ENCODE measurements around the gene NUDT12. TPM values are rescaled to one million over a fixed set of nuclear protein-coding genes. Genes with fewer than 3 reads are reported as not detected.

Gene NUDT12
- total RNA-seq, 1 donor: 19.9 TPM

DNA sequence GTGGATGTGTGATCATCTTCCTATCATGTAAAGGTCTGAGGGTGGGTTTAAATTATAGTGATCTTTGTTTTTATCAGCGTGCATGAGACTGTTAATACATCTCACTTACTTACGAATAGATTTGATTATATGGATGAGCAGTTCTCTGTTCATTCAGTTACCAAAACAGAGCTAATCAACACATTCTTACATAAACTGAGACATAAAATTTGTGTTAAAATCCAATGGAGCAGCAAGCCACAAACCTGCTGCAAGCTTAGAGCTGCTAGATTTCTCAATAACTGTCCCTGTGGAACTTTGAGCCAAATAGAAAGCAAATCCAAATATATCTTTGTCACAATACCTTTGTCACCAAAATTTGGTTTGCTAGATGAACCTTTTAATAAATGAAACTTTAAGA is 50.1 kb downstream of the NUDT12 start:
- no peak for TF ChIP-seq CTCF (IDR thresholded peaks at IDR 0.05; ENCODE audit: insufficient read depth, low read depth, low read length)
- no peak for DNase-seq (ENCODE audit: low read depth)
- H3K4me3 ChIP-seq (ENCODE audit: low read depth, low read length): no peak overlapping the region

DNA sequence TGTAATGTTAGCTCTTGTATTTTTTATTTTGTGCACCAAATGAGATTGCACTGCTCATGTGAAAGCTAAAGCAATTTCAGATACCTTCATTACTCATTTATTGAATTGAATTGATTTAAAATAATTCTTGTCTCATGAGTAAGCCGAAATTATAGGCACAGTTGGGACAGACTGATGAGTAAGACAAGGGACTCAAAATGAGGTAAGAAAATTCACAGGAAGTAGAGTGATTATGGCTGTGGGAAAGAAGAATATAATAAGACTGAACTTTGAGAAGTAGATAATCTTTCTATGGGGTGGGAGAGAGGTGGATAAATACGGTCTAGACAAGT is 51.1 kb downstream of the NUDT12 start:
- TF ChIP-seq CTCF (IDR thresholded peaks at IDR 0.05; ENCODE audit: insufficient read depth, low read depth, low read length): no peak
- DNase-seq (ENCODE audit: low read depth): no peak
- no peak overlapping the region for H3K4me3 ChIP-seq (ENCODE audit: low read depth, low read length)

DNA sequence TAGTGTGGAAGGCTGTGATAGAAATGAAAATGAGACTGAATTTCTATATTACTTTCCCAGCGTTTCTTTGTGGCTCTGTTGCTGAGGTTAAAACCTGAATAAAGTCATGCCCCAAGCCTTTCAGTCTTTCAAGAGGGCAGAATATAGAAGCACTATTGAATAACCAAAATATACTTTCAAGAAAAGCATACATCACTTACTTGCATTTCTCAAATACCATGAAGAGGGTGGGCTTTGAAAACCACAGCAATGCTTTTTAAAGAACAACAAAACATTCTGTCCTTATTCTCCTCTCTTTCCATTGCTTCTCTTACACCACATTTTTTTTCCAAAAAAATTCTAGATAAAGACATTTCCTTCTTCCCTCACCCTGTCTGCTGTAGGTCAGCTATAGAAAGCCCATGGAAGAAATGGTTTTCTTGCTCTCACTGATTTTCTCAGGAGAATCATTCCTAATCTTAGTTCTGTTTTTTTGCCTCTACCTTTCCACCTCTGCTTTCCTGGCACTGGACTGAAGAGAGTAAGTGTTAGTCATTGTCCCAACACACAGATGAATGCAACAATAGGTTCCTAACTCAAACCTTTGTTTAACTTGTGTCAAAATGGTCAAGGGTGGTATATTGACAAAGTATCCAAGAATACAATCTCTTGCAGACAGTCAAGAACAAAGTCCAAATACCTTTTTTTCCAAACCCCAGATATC is 51.6 kb downstream of the NUDT12 start:
- TF ChIP-seq CTCF (IDR thresholded peaks at IDR 0.05; ENCODE audit: insufficient read depth, low read depth, low read length): no peak
- no peak overlapping the region for H3K4me3 ChIP-seq (ENCODE audit: low read depth, low read length)
- DNase-seq (ENCODE audit: low read depth): no peak

GRCh38 chr5:103505581-103506305 is 56.8 kb downstream of the NUDT12 start:
- no peak for TF ChIP-seq CTCF (IDR thresholded peaks at IDR 0.05; ENCODE audit: insufficient read depth, low read depth, low read length)
- no peak overlapping the region for H3K4me3 ChIP-seq (ENCODE audit: low read depth, low read length)
- DNase-seq (ENCODE audit: low read depth): peak; percentile 89

GRCh38 chr5:103503066-103503465 is 59.5 kb downstream of the NUDT12 start:
- DNase-seq (ENCODE audit: low read depth): no peak
- TF ChIP-seq CTCF (IDR thresholded peaks at IDR 0.05; ENCODE audit: insufficient read depth, low read depth, low read length): no peak
- no peak overlapping the region for H3K4me3 ChIP-seq (ENCODE audit: low read depth, low read length)

GRCh38 chr5:103502662-103503061 is 59.9 kb downstream of the NUDT12 start:
- no peak for DNase-seq (ENCODE audit: low read depth)
- TF ChIP-seq CTCF (IDR thresholded peaks at IDR 0.05; ENCODE audit: insufficient read depth, low read depth, low read length): no peak
- no peak overlapping the region for H3K4me3 ChIP-seq (ENCODE audit: low read depth, low read length)
